Body of pancreas (tissue), 4 donors: ENCODE results near the gene NAA40. TPM values are rescaled to one million over a fixed set of nuclear protein-coding genes. Genes with fewer than 3 reads are reported as not detected.

Experiments used
- ATAC-seq: fragments of 150-250 bp; one replicate; pipeline ENCODE4 v1.9.1; 2016
- DNase-seq, 4 donors: peaks; one replicate each; pipeline ENCODE4 v3.0.0-alpha.2; 2019
- H3K27ac ChIP-seq, 4 donors: fragments of 200-600 bp; sonication (generic); 1 replicate in 3 of 4; 2 replicates in 1 of 4; pipeline versions ENCODE4 v1.5.1 to v1.6.1; 2016 to 2019; ENCODE audit warnings: mild to moderate bottlenecking in 1 of 4, mixed read lengths in 1 of 4, moderate library complexity in 1 of 4
- H3K27me3 ChIP-seq, 2 donors: fragments of 200-600 bp; sonication (generic); one replicate each; pipeline ENCODE4 v1.6.0; 2016; ENCODE audit warnings: mild to moderate bottlenecking in 1 of 2
- H3K36me3 ChIP-seq, 2 donors: fragments of 200-600 bp; sonication (generic); replicated peaks in 1 of 2; 2 replicates each; pipeline ENCODE4 v1.5.1; 2016; ENCODE audit warnings: low read depth in 2 of 2; ENCODE audit not compliant: insufficient read depth in 1 of 2
- H3K4me1 ChIP-seq: fragments of 200-600 bp; sonication (generic); one replicate; pipeline ENCODE4 v1.6.0; 2016
- H3K4me3 ChIP-seq, 2 donors: fragments of 200-600 bp; sonication (generic); 1 replicate in 1 of 2; 2 replicates in 1 of 2; pipeline ENCODE4 v1.5.1; 2016 to 2019
- H3K9me3 ChIP-seq, 3 donors: fragments of 200-600 bp; sonication (generic); 1 replicate in 2 of 3; 2 replicates in 1 of 3; pipeline ENCODE4 v1.5.1; 2016
- CTCF ChIP-seq, 7 experiments: fragments of 450-650 bp in 4 of 7; fragments of 200-600 bp in 3 of 7; sonication (generic) in 3 of 7; IDR thresholded peaks; one replicate each; pipeline ENCODE4 v1.5.1; 2016 to 2019; ENCODE audit warnings: antibody characterized with exemption in 7 of 7
- POLR2A ChIP-seq, 3 donors: fragments of 450-650 bp; IDR thresholded peaks; one replicate each; pipeline ENCODE4 v1.6.1; 2016; ENCODE audit warnings: antibody characterized with exemption in 3 of 3, mild to moderate bottlenecking in 2 of 3
- WGBS, 2 donors: methylation state at CpG; one replicate each; pipeline ENCODE4 v1.1.5; 2017; 5-methylcytosine and 5-hydroxymethylcytosine counted together
- intact Hi-C: fragments of 100-400 bp; cut with DNase I; formaldehyde crosslinking; loops from one replicate; pipeline ENCODE4 v1.15.1; 2023
- total RNA-seq, 2 donors: library from RNA; depleted of rRNA; stranded (reverse); fragments of >200 nt; gene quantifications; one replicate each; pipeline ENCODE4 v1.1.0, GENCODE V29; 2016

The NAA40 gene
- total RNA-seq, 2 donors from 2014 or later = 14.3 to 21.8 TPM

- Histone ChIP-seq H3K27me3 (no peaks in the 10 kb centered on the region), H3K4me1 (peaks cover 41% of the 10 kb centered on the region), H3K4me3 (no peak overlapping the region), H3K36me3 (no peaks in the 10 kb centered on the region), H3K27ac (no peak overlapping the region), H3K9me3 (no peaks in the 10 kb centered on the region)
- 72 to 76% methylated on average over 16 to 20 of the region's 20 CpGs for WGBS, 2 donors
- intact Hi-C loops = no loop called here
- TF ChIP-seq CTCF (IDR thresholded peaks at IDR 0.05) (no peak), POLR2A (IDR thresholded peaks at IDR 0.05) (no peak)
- ATAC-seq = no peak
- DNase-seq = no peak
Observed at GRCh38 chr11:63914896-63915691, 23.7 kb upstream of the NAA40 start.

- DNase-seq = peak in 3 of 4 donors; percentile 37 to 48 (median 41)
- no peak overlapping the region for H3K27ac ChIP-seq
- peaks cover 52% of the 10 kb centered on the region for H3K4me1 ChIP-seq
Observed at GRCh38 chr11:63915961-63916836, 22.6 kb upstream of the NAA40 start.

GRCh38 chr11:63916837-63917691 is 21.7 kb upstream of the NAA40 start, which contains the start of gene RCOR2:
RCOR2 (minus strand) TSS chr11:63917164; CDS start chr11:63916456, 708 bp downstream.
- Histone ChIP-seq H3K4me1 (peaks cover 52% of the 10 kb centered on the region), H3K4me3 (peak within 1 kb of the TSS in 1 of 2 donors; percentile 15), H3K9me3 (no peaks in the 10 kb centered on the region), H3K27me3 (no peaks in the 10 kb centered on the region), H3K36me3 (no peaks in the 10 kb centered on the region), H3K27ac (peak within 1 kb of the TSS; percentile 58 to 67 (median 64))
- peak; percentile 66 to 82 (median 80) for DNase-seq
- 0% methylated on average over 3 to 76 of the region's 85 CpGs for WGBS, 2 donors
- no peak for TF ChIP-seq CTCF (IDR thresholded peaks at IDR 0.05)
- TF ChIP-seq POLR2A (IDR thresholded peaks at IDR 0.05) = no peak
- intact Hi-C loops = no loop called here
- peak; percentile 53 for ATAC-seq

More at GRCh38 chr11:63915961-63916836, 22.6 kb upstream of the NAA40 start:
- no peaks in the 10 kb centered on the region for H3K36me3 ChIP-seq
- no peak overlapping the region for H3K4me3 ChIP-seq
- intact Hi-C loops = no loop called here
- H3K27me3 ChIP-seq = no peaks in the 10 kb centered on the region
- WGBS, 2 donors = 0 to 9% methylated on average over 2 to 54 of the region's 56 CpGs
- TF ChIP-seq CTCF (IDR thresholded peaks at IDR 0.05) (peak; percentile 11 to 43 (median 34)), POLR2A (IDR thresholded peaks at IDR 0.05) (no peak)
- H3K9me3 ChIP-seq = no peaks in the 10 kb centered on the region
- ATAC-seq = no peak

- Histone ChIP-seq H3K27me3 (no peaks in the 10 kb centered on the region), H3K4me3 (no peak overlapping the region), H3K27ac (peak overlapping the region; percentile 58 to 67 (median 64)), H3K4me1 (peaks cover 52% of the 10 kb centered on the region), H3K9me3 (no peaks in the 10 kb centered on the region), H3K36me3 (no peaks in the 10 kb centered on the region)
- peak; percentile 23 for ATAC-seq
- DNase-seq = peak; percentile 42 to 65 (median 61)
- intact Hi-C loops = no loop called here
- 11% methylated on average over 49 of the region's 50 CpGs; no CpG with 5 or more reads in 1 of the 2 donors for WGBS, 2 donors
- TF ChIP-seq CTCF (IDR thresholded peaks at IDR 0.05) (no peak), POLR2A (IDR thresholded peaks at IDR 0.05) (peak in 2 of 3 donors; percentile 14 to 17)
Observed at GRCh38 chr11:63917692-63918506, 20.9 kb upstream of the NAA40 start.
